Stimulated activated CD8-positive, alpha-beta memory T cell treated with anti-CD3 and anti-CD28 coated beads, Interleukin-12 subunit alpha, Interleukin-12 subunit beta, amount 100 ng/mL, for 4 hours (primary cell): Measurements from ENCODE around the gene TTC28.
"Not testable (repeated sequence)": the region's sequence is repeated elsewhere in the genome, so short reads cannot be mapped to it uniquely, and the experiment has no call there.

Experiments
- DNase-seq: peaks from one replicate; pipeline ENCODE4 v3.0.0-alpha.2; 2020; ENCODE audit warnings: low read depth

TTC28 gene

DNA sequence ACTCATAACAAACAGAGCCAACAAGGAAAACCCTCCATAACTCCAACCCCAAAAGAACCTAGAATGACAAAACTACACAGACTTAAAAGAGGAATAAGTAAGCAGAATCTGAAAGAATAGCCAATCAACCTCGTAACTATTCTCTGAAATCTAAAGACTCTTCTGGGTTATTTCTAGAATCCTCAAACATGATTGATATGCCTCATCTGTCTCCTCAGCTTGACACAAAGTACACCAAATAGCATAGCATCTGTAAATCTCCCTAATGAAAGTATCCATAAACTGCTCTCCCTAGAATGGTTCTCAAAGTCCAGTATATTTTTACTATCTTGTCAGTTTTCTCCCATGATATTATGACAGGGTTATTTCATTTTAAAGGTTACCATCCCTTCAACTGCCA is 195.0 kb downstream of the TTC28 start:
- no peak for DNase-seq

DNA sequence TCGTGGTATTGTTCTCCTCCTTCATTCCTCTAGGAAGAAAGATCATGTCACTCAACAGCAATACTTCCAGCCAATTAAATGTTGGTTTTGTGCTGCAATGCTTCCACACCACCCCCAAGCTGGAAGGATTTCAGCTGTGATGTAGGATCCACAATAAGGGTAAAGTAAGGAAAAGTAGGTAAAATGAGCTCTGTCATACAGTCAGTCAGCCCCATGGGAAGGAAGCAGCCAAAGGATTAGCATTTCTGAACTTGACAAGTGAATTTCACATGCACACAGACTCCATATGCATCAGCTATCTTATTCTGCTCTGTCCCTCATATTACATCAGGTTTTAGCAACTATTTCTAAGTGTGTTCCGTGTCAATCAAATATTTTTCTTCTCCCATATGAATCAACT is 197.9 kb downstream of the TTC28 start:
- no peak for DNase-seq

DNA sequence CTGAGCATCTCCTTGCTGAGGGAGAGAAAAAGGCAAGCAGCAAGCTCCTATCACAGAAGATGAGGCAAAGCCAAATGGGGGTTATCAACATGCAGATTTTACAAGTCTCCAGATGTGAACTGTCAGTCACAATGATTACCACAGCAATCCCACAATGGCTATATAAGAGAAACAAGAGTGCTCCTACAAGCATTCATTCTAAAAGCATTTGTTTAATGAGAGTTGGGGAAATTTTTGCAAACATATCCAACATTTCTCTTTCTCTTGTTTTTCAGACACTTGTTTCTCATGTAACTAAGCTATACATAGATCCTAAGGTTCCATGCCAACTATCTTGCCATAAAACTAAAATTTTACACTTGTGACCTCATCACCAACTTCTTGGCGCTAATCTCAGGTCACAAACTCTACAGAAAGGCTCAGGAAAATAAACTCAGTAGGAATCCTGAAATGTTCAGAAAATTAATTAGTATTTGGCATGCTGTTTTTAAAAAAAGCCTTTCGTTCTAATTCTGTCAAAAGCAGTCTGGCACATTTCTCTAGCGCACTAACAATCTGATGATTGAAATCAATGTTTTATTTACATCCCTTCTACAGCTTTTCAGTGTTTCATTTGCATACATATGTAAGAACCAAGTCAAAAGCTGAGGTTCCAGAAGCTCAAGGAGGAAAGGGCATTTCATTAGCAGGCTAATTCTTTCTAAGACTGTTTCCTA is 199.5 kb downstream of the TTC28 start:
- no peak for DNase-seq

DNA sequence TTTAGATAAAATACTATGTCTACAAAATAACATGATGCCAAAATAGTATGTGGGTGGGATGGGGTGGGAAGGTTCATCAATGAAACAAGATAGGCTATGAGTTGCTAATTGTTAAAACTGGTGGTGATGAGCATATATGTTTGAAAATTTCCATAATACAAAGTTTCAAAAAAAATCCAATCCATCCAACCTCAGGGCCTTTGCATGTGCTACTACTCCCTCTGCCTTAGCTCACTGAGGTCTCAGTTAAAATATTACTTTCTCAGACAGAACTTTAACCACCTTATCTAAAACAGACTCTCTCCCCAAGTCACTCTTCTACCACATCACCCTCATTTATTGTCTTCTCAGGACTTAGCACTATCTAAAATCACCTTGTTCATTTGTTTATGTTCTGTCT is 201.1 kb downstream of the TTC28 start:
- no peak for DNase-seq

DNA sequence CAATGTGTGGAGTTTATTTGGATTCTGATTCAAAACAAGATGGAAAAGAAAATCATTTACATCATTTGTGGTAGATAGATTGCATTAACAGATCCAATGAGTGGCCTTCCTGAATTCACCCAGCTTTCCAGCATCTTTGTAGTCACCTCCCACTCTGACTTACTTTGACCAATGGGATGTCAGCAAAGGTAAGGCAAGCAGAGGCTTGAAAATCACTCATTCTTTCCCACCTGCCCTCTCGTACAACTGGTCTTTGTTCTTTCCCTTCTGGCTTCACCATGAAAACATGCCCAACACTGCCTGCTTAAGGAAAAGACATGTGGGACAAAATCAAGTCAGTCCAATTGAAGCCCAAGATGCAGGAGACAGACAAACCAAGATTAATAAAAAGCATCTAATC is 202.1 kb downstream of the TTC28 start:
- no peak for DNase-seq

DNA sequence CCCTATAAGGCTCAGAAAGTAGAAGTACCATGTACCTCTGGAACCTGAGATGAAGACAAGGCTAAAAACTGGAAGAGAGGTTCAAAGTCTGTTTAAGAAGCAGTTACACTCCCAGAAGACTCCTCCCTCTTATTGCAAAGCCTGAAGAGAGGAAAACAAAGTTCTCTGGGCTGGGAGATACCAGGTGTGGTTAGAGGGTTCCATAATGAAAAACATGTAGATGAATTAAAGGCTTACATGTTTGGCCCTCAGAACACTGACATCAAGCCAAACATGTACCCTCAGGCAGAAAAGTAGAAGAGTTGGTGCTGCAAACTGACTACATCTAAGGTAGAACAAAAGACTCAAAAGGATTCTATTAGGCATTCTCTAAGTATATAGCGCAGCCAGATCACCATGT is 205.3 kb downstream of the TTC28 start:
- DNase-seq, result no peak

DNA sequence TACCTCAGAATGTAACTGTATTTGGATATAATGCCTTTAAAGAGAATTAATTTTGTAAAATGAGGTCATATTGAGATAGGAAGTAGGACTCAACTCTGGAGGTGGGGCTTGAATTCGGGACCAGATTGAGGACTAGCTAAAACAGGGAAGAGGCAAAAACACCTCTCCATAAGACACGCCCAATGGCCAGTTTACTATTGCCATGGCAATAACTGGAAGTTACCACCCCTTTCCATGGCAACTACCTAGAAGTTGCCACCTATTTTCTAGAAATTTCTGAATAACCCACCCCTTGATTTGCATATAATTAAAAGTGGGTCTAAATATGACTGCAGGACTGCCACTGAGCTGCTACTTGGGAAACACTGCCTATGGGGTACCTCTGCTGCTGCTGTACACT is 206.4 kb downstream of the TTC28 start:
- no peak for DNase-seq

DNA sequence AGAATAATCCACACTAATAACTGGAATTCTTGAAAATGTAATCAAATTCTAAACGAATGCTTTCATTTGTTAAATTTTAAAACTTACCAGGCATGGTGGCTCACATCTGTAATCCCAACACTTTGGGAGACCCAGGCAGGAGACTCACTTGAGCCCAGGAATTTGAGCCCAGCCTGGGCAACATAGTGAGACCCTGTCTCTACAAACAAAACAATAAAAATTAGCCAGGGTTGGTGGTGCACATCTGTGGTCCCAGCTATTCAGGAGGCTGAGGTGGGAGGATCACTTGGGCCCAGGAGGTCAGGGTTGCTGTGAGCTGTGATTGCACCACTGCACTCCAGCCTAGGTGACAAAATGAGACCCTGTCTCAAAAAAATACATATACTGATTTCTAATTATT is 212.6 kb downstream of the TTC28 start:
- DNase-seq, result not testable (repeated sequence)

DNA sequence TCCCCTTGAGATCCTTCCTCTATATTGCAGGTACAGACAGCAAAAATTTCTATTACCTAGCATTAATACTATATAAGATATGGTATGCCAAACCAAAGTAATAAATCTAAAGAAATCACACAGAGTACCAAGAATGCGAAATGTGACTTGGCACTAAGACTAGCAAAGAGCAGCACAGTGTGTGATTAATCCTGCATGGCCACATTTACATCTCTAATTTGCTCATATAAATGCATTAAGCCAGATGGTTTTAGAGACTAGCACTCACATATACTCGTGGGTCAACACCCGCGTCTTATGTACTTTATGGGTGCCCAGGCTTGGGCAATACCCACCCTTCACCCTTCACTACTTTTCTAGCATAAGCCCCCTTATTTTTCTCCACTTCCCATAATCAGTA is 213.2 kb downstream of the TTC28 start:
- no peak for DNase-seq

DNA sequence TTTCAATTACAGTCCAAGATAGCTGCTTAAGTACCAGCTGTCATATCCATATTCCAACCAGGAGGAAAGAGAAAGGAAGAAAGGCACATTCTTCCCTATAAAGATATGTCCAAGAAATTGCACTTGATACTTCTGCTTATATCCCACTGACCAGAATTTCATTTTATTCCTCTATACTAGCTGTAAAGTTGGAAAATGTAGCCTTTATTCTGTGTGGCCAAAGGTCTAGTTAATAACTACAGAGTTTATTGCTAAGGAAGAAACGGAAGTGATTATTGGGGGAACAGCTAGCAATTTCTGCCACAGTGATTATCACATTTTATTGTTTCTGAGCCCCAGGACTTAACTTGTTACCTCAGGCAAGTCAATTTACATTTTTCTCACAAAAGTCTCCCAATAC is 213.8 kb downstream of the TTC28 start:
- DNase-seq, result no peak

DNA sequence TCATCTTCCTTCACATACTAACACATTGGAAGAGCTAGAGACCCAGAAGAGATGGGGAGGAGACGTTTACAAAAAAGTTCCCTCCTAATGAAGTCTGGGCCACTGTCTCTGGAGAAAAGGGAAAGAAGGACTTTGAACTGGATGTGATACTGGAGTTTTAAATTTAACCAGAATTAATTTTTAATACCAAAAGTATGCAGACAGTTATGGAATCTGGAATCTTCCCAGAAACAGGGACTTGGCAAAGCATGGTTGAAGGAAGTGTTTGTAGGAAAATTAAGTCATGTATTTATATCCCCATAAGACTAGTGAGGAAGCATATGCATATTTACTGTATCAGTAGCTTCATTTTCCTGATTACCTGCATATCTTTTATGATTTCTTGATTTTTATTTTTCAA is 215.5 kb downstream of the TTC28 start:
- DNase-seq, result no peak

DNA sequence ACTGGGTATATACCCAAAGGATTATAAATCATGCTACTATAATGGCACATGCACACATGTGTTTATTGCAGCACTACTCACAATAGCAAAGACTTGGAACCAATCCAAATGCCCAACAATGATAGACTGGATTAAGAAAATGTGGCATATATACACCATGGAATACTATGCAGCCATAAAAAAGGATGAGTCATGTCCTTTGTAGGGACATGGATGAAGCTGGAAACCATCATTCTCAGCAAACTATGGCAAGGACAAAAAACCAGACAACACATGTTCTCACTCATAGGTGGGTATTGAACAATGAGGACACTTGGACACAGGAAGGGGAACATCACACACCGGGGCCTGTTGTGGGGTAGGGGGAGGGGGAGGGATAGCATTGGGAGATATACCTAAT is 216.2 kb downstream of the TTC28 start:
- not testable (repeated sequence) for DNase-seq

DNA sequence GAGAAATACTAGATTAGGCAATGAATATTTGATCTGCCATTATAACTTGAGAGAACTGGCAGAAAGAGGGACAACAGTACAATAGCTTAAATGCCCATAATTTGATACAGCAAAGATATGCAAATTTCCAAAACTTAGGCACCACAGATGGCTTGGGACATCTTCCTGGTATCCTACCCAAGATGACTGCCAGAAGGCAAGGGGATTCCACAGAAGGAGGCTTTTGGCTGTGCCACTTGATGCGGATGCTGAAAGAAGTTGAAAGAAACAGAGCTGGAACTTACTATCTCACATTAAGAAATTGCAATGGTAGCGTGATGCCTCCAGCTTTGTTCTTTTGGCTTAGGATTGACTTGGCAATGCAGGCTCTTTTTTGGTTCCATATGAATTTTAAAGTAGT is 216.7 kb downstream of the TTC28 start:
- DNase-seq, result no peak

DNA sequence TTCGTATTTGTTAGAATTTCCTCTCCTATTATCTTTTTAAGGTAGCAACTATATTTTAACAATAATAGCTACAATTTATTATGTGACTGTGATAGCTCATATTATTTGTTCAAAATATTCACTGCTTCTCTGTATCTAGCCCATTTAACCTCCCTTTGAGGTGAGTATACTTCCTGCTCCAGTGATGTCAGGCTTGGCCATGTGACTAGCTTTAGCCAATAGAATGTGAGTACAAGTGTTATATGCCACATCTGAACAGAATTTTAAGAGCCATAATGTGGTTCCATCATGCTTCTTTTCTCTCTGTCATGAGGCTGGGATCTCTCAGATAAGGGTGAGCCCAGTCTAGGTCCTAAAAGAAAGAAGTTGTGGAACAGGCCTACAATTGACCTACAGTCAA is 217.6 kb downstream of the TTC28 start:
- no peak for DNase-seq

DNA sequence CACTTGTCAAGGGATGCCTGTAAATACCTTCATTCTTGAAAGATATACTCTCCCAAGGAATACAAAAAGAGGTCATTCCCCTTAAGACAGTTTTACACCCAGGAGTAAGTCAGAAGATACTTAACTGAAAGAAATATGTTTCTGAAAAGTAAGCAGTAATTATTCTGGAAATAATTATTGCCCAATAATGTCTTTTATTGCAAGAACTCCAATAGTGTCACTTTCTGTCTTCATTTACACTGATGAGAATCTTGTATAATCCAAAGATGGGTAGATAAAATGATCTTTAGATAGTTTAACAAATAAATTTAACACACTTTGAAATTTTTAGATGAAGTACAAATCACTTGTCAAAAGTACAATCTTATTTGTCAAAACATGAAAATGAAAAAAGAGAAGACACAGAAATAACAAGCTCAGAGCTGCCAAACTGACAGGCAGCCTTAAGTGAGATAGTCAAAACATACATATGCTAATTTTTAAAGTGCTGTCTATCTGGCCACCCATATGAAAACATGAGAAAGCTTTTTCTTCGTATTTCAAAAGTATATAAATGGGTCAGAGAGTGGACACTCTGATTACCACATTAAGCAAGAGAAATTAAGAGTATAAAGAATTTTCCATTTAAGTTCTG is 225.1 kb downstream of the TTC28 start:
- DNase-seq, result no peak

DNA sequence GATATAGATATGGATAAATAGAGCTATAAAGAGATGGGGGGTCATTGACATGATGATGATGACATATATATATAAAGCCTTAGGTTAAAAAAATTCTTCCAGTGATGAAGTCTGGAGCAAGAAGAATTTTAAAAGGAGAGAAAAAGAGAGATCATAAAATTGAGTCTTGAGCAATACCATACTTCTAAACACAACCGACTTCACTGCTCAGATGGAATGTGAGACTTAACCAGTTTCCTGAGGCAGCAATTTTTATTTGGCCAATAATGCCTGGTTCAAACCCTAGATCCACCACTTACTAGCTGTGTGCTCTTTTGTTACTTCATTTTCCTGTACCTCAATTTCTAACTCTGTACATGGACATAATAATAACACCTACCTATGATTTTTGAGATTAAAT is 229.5 kb downstream of the TTC28 start:
- no peak for DNase-seq

DNA sequence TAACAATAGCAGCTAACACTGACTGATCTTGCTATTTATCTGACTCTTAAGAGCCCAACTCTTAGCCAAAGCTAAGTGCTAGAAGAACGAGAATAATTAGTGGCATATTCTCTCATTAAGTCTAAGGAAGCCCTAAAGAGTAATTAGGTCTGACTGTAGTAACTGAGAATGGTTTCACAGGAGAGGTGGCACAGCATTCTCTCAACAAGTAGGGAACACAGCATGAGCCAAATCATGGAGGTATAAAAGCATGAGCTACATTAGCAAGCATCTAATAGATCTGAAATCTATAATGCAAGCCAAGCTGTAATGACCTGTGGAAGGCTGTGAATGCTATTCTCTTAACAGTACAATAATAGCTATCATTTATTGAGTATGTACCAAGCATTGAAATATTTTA is 230.6 kb downstream of the TTC28 start:
- DNase-seq, result no peak

DNA sequence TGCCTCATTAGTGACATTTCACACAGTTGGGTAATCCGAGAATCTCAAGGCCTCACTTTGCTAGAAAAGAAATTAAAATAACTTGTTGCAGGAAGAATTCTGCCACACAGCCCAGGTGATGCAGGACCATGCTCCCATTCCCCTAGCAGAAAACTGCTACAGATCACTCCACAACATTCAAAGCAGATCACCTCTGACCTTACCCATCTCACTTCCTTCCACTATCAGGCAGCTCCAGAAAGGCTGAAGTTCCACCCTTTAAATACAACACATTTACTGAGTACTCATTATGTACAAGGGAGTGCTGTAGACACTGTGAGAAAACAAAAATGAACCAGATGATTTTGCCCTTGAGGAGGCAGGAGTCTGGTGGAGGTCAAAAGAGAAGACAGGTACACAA is 231.0 kb downstream of the TTC28 start:
- DNase-seq, result no peak

DNA sequence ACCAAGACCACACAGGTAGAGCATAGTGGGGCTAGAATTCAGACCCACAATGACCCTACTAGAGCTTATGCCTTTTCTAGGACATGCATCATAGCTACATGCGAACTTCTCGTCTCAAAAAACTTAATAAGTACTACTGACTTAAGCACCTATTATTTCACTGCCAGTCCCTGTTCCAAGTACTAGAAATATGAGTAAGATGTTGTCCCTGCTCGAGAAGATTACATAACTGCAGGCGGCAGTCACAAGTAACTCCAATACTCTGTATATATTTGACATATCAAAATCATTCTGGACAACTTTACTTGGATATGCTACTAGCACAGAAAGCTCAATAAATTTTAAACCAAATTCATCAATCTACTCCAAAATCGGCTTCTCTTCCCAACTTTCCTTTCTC is 235.0 kb downstream of the TTC28 start:
- no peak for DNase-seq

DNA sequence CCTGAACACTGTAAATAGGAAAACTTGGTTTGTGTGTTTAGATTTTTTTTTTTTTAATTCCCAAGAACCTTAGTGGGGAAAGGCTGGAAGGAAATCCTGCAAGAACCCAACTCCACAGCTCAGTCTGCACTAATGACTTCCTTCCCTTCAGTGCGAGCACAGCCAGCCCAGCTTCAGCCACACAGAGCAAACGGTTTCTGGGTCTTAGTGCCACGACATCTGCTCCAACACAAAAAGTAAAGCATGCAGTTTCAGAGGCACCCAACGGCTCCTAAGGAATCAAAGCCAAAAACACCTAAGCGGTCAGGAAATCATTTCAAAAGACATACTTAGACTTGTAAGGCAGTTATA is 236.1 kb downstream of the TTC28 start:
- DNase-seq, result no peak

DNA sequence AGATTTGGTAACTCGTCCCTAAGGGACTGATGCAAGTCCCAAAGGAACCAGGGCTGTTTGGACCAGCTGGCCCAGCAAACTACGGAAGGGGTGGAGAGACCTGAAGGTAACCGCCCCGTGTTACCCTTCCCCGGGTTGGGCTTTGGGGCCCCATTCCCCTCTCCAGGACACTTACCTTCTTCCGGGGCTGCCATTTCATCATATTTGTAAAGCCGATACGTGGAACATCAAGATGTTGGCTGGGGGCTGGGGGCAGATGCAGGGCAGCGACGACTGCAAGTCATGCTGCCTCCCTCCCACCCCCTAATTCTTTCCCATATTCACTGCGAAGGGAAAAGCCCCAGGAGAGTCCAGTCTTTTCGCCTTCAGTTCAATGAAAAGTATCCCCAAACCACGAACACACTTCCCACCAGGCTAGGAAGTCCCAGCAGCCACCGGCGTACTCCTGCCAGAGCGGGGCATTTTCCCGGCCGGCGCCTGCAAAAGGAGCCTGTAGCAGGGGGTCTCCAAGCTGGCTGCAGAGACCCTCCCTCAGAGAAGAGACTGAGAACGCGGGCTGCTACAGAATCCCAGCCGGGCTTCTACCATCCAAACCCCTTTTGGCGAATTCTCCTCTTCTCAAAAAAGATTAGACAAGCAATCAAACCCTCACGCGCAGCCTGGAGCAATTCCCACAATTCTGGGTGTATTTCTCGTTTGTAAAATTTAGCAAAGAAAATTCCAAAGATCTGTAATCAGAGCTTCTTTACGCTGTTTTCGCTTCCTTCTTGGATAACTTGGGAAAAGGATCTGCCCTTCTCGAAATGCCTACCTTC is 236.7 kb downstream of the TTC28 start:
- DNase-seq, result no peak

DNA sequence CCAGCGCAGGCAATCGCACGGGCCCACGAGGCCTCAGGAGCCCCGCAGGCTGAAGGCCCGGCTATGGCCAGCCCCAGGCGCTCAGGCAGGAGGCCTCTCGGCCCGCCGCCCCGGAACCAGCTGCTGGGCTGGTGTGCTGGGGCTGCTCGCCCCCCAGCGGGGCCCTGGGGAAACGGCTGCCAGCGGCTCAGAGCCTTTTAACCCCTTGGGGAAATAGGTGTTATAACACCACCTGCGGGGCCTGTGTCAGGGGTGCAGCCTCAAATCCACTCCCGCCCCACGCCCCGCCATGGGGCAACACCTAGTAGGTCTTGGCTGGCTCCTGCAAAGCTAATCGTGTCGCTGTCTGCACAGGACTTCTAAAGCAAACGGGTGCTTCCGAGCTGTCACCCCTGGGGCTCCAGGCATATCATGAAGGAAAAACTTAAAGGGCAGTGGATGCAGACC is 237.4 kb downstream of the TTC28 start:
- peak; percentile 46 for DNase-seq

DNA sequence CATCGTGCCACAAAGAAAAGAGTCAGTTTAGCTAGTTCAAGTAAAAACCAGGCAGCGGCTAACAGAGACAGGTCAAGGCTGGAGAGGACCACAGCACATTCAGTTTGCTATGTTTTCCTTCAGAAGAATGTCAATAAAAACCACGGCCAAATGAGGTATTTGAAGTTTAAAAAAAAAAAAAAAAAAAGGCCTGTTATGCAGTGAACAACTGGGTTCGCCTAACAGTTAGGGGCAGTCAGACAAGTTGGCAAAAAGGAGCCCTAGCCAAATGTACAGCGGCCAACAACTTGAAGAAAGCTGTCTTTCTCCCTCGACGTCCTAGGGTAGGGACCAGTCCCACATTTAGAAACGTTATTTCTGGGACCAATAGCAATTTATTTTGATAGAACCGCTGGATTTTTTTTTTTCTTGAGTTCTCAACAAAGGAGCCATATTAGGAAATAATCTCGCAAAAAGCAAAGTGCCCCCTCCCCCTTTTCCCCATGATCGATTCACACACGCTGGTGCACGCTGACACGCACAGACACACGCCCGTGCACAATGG is 237.8 kb downstream of the TTC28 start:
- no peak for DNase-seq
